ENCODE measurements around the gene PCGF3.

Gene PCGF3
- 39.5 to 81.4 (median 48.4) reads per million in 17 experiments for total RNA-seq

DNA sequence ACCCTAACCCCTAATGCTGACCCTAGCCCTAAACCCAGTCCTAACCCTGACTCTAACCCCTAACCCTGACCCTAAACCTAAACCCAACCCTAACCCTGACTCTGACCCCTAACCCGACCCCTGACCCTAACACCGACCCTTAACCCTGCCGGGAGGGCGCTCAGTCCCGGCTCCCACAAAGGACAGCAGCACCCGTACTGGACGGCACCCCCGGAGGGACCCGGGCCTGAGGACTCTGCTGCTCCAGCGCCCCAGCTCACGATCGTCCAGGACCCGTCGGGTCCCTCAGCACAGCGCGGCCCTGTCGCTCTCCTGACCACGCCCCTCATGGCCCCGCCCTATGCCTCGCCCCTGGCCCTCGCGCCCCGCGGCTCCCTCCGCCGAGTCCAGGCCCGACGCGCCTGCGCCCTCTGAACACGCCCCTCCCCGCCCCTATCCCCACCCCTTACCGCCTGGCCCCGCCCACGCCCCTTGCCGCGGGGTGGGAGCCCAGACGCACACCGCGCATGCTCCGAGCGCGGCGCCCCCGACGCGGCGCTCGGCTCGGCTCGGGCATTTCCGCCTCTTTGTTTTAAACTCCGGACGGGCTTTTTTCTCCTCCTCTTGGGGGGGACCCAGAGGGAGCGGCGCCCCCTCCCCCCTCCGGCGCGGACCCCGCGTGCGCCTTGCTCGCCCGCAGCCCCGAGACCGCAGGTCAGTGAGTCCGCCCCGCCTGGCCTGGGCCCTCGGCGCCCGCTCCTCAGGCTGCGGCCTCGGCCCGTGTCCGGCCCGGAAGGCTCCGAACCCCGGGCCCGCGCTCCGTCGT is at the start of gene PCGF3:
TSS of gene PCGF3 (plus strand) at position 555 of the 805 bp plus-strand sequence. CDS start 27,849 bp downstream, outside the sequence.
- peak; percentile 98 to 100 (median 100) for DNase-seq

GRCh38 chr4:656436-657337 is 48.9 kb upstream of the PCGF3 start:
- peak in 1 of 4 experiments; percentile 2 for DNase-seq

GRCh38 chr4:657338-657833 is 48.2 kb upstream of the PCGF3 start:
- no peak for DNase-seq

DNA sequence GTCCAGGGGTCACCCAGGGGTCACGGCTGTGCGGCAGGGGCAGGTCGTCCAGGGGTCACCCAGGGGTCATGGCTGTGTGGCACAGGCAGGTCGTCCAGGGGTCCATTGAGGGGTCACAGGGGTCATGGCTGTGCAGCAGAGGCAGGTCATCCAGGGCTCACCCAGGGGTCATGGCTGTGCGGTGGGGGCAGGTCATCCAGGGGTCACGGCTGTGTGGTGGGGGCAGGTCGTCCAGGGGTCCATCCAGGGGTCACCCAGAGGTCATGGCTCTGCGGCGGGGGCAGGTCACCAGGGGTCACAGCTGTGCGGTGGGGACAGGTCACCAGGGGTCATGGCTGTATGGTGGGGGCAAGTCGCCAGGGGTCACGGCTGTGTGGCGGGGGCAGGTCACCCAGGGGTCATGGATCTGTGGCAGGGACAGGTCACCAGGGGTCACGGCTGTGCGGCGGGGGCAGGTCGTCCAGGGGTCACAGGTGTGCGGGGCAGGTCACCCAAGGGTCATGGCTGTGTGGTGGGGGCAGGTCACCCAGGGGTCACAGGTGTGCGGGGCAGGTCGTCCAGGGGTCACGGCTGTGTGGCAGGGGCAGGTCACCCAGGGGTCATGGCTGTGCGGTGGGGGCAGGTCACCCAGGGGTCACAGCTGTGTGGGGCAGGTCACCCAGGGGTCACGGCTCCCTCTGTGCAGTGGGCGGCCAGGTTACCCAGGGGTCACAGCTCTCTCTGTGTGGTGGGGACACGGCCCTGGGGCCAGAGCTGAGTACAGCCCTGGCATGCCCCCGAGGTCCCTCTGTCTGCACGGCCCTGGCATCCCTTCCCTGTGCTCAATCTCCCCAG is 47.6 kb upstream of the PCGF3 start:
- DNase-seq, result no peak

GRCh38 chr4:658681-659667 is 46.7 kb upstream of the PCGF3 start:
- no peak for DNase-seq

- DNase-seq, result no peak
Observed at GRCh38 chr4:659851-660250, 45.8 kb upstream of the PCGF3 start.

DNA sequence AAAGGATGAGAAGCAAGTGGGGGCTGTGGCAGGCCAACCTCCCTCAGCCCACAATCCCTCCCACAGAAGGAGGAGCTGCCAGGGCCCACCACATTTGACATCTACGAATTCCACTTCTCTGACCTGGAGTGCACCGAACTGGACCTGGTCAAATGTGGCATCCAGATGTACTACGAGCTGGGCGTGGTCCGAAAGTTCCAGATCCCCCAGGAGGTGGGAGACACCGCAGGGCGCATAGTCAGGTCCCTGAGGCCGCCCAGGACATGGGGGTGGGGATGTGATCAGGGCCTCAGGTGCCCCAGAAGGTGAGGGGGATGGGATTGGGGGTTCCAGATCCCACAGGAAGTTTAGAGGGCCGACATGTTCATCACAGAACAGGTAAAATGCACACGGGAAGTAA is 45.2 kb upstream of the PCGF3 start:
- no peak for DNase-seq

- no peak for DNase-seq
Observed at GRCh38 chr4:661231-661630, 44.4 kb upstream of the PCGF3 start.

DNA sequence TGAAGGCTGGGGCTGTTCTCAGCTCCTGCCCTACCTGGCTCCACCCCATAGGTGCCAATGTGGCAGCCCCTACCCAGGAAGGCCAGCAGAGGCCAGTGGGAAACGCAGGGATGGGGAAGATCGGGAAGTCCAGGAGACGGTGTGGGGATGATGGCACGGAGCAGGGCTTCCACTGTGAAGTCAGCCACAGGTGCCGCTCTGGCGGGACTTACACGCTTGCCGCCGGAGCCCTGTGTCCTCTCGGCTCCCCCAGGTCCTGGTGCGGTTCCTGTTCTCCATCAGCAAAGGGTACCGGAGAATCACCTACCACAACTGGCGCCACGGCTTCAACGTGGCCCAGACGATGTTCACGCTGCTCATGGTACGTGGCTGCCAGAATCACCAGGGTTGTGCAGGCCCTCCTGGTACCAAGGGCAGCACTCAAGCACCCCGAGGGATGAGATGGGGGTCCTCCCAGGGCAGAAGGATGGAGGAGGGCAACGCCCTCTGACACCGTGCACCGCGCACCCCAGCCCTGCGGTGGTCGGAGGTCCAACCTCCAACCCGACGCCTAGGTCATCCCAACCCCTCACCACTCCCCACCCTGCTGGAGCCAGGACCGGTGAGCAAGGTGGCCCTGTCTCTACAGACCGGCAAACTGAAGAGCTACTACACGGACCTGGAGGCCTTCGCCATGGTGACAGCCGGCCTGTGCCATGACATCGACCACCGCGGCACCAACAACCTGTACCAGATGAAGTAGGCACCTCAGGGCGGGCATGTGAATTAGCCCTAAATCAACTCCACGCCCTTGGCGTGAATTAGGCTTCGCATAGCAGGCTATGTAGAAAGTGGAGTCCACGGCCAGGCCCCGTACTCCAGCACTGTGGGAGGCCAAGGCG is 43.5 kb upstream of the PCGF3 start:
- DNase-seq, result peak in 1 of 4 experiments; percentile 1

DNA sequence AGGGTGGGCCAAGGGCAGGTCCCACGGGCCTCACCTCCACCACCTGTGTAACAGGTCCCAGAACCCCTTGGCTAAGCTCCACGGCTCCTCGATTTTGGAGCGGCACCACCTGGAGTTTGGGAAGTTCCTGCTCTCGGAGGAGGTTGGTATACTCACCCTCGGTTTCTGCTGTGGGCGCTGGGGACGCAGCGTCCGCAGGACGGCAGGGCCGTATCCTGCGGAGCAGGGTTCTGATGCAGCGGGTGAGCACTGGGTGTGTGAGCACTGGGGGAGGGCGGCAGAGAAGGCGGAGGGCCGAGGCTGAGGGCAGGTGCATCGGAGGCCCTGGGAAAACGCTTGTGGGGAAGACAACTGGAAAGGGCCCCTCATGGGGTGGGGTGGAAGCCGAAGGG is 42.6 kb upstream of the PCGF3 start:
- no peak for DNase-seq

DNA sequence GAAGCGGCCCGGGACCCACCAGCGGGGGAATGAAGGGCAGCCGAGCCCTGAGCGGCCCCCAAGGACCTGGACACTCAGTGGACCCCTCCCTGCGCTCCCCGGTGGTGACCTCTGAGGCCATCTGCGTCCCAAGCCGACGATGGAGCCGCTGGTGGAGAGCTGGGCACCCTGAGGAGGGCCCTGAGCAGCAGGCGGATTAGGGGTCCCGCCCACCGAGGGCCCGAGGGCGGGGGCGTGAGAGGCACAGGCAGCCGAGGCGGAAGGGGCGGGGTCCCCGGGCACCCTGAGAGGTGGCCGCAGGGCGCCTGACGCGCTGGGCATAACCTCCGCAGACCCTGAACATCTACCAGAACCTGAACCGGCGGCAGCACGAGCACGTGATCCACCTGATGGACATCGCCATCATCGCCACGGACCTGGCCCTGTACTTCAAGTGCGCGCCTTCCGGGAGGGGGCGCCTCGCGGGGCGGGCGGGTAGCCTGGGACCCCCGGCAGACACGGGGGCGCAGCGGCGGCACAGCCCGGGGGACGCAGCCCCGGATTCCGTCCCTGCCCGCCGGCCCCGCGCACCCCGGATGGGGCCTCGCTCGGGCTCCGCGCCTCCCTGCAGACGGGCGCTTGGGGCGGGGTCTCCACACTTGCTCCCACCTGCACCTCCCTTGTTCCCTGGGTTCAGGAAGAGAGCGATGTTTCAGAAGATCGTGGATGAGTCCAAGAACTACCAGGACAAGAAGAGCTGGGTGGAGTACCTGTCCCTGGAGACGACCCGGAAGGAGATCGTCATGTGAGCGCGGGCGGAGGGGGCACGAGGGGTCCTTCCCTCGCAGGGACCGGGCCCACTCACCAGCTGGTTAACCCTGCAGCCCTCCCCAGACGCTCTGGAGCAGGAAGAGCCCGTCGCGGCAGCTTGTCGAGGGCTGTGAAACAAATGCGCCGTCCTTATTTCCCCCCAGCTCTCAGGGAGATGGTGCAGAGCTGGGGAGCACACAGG is 41.9 kb upstream of the PCGF3 start:
- peak; percentile 44 to 76 (median 58) for DNase-seq

- peak in 1 of 4 experiments; percentile 1 for DNase-seq
Observed at GRCh38 chr4:664713-665231, 40.9 kb upstream of the PCGF3 start.

DNA sequence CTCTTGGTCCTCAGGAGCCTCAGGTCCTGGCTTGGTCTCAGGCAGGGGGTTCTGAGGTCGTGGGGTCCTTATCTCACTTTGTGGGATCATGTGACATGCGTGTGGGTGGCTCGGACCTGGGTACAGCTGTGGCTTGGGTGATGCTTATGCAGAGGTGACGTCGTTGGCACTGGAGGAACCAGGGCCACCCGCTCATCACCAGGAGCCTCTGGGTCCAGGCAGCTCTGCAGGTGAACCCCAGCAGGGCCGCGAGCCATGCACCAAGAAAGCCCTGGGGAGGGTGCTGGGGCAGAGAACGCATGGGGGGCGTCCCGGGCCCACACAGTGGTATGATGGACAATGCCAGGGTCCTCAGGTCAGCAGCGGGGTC is 40.3 kb upstream of the PCGF3 start:
- peak in 1 of 4 experiments; percentile 1 for DNase-seq

DNA sequence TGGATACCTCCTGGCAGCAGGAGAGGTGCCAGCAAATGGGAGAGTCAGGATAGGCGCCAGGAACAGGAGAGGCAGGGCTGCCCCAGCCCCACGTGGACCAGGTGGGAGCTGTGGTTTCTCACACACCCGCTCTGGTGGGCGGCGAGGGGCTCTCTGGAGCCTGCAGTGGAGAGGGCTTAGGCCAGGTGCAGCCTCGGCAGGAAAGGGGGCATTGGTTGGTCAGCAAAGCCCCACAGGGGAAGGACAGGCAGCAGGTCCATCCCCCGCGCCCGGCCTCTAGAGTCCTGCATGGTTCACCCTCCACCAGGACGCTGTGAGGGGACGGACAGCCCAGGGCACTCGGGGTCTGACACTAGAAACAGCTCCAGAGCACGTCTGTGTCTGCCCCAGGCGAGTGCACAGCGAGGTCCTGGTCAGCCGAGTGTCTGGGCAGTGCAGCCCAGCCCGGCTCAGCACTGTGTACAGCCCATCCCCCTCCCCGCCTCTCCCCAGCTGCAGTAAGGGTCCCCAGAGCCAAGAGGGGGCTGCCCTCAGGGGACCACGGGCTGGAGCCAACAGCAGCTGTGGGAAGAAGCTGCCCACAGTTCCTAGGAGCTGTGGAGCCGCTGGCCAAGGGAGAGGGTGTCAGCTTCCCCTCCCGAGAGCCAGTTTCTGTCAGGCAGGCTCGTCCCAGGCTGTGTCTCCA is 39.7 kb upstream of the PCGF3 start:
- peak in 1 of 4 experiments; percentile 1 for DNase-seq

DNA sequence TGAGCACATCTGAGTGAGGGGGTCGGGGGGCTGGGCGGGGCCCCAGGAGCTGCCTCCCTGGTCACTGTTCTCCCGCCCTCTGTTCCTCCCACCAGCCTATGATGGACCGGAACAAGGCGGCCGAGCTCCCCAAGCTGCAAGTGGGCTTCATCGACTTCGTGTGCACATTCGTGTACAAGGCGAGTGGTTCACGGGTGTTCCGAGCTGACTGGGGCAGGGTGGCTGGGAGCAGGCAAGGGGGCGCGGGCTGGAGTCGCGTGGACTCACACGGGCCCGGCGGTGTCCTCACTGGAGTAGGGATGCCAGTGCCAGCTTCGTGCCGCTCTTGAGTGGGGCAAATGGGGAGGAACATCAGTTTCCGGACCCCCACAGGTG is 39.2 kb upstream of the PCGF3 start:
- DNase-seq, result no peak

- no peak for DNase-seq
Observed at GRCh38 chr4:666822-667544, 38.6 kb upstream of the PCGF3 start.

DNA sequence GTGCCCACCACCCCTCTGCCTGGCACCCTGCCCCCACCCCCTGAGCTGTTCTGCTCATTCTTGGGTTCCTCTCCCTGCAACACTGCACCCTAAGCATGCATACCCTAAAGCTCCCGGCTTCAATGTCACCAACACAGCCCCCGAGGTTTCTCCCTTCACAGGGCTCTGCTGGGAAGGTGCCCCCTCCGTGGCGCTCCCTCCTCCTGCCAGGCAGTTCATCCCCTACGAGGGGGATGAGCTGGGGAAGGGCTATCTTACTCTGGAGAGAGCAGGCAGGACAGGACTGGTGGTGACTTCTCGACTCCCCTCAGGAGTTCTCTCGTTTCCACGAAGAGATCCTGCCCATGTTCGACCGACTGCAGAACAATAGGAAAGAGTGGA is 38.1 kb upstream of the PCGF3 start:
- no peak for DNase-seq

All from suppressor macrophage (primary cell).